Ovary (tissue), 9 donors: ENCODE results near the gene CRY1. TPM values are rescaled to one million over a fixed set of nuclear protein-coding genes. Genes with fewer than 3 reads are reported as not detected.
"Not testable (repeated sequence)": the region's sequence is repeated elsewhere in the genome, so short reads cannot be mapped to it uniquely, and the experiment has no call there.

Experiments used
- DNase-seq, 5 donors: peaks; one replicate each; pipeline ENCODE4 v3.0.0-alpha.2; 2019 to 2020
- H3K27ac ChIP-seq, 2 donors: fragments of 200-600 bp; one replicate each; pipeline versions ENCODE4 v1.5.1 to v1.8.0; 2019 to 2022
- H3K27me3 ChIP-seq: fragments of 200-600 bp; one replicate; pipeline ENCODE4 v1.8.0; 2022
- H3K36me3 ChIP-seq: fragments of 200-600 bp; sonication (generic); one replicate; pipeline ENCODE4 v1.5.1; 2019
- H3K4me1 ChIP-seq: one replicate; pipeline ENCODE4 v1.8.1; 2013; ENCODE audit warnings: mild to moderate bottlenecking, moderate library complexity; ENCODE audit not compliant: insufficient read depth
- H3K4me3 ChIP-seq: fragments of 200-600 bp; sonication (generic); one replicate; pipeline ENCODE4 v1.5.1; 2017
- H3K9me3 ChIP-seq, 2 donors: fragments of 200-600 bp in 1 of 2; sonication (generic) in 1 of 2; one replicate each; pipeline versions ENCODE4 v1.5.1 to v1.8.1; 2013 to 2019; ENCODE audit warnings: mild to moderate bottlenecking in 1 of 2, moderate library complexity in 1 of 2
- EP300 ChIP-seq: sonication (generic); formaldehyde crosslinking; IDR thresholded peaks from one replicate; pipeline ENCODE4 v1.6.1; 2017; ENCODE audit warnings: antibody characterized with exemption
- POLR2A ChIP-seq: fragments of 450-650 bp; IDR thresholded peaks from one replicate; pipeline ENCODE4 v1.6.1; 2017; ENCODE audit warnings: antibody characterized with exemption, mild to moderate bottlenecking, moderate library complexity
- WGBS, 3 donors: extraction: QIAGEN DNeasy Blood & Tissue Kit in 1 of 3; methylation state at CpG; one replicate each; pipeline versions ENCODE4 v1.1.5 to v1.1.7; 2013 to 2017; 5-methylcytosine and 5-hydroxymethylcytosine counted together
- intact Hi-C, 4 donors: fragments of 100-400 bp; cut with DNase I; formaldehyde crosslinking; loops; one replicate each; pipeline versions ENCODE4 v1.11.0 to v1.15.1; 2022 to 2023
- polyA plus RNA-seq, 2 donors: library from polyadenylated mRNA; stranded (reverse); fragments of 200-250 nt in 1 of 2; fragments of 350-450 nt in 1 of 2; fragmentation: Illumina TruSeq in 1 of 2; extraction: RNeasy Lipid Tissue Mini Kit (QIAGEN cat#74804) in 1 of 2; gene quantifications; one replicate each; pipeline ENCODE4 v1.2.3, GENCODE V29; 2013 to 2014
- total RNA-seq, 7 donors: library from RNA; depleted of rRNA in 2 of 7; stranded (reverse); fragments of >200 nt in 2 of 7; fragmentation: NEBNext Ultra II Directional in 3 of 7; extraction: Animal tissue kit (Norgen Biotek cat#: 25700) in 3 of 7; gene quantifications; one replicate each; pipeline versions ENCODE4 v1.1.0 to v1.2.4, GENCODE V29; 2016 to 2023
- TF ChIP-seq, protein P1 (sequence below), 3 donors: fragments of 450-650 bp in 2 of 3; fragments of 200-600 bp in 1 of 3; IDR thresholded peaks; one replicate each; pipeline versions ENCODE4 v1.5.1 to v1.8.0; 2016 to 2022; ENCODE audit warnings: antibody characterized with exemption in 3 of 3, mild to moderate bottlenecking in 1 of 3
- donor health status: DM: no; HTN: no; CAD: no; lungs with moderate emphysema.
- donor health status: DM: no; HTN: no; CAD: no.
- donor health status: Bipolar disorder and iron deficiency.
- donor health status: DM: yes; HTN: yes; CAD: no.
- donor health status: DM: no; HTN: no; CAD: no.
- donor health status: DM: yes; HTN: yes; CAD: no.

Gene CRY1
- total and polyA plus RNA-seq, 9 donors: 8.3 to 49.1 (median 14.5) TPM

DNA sequence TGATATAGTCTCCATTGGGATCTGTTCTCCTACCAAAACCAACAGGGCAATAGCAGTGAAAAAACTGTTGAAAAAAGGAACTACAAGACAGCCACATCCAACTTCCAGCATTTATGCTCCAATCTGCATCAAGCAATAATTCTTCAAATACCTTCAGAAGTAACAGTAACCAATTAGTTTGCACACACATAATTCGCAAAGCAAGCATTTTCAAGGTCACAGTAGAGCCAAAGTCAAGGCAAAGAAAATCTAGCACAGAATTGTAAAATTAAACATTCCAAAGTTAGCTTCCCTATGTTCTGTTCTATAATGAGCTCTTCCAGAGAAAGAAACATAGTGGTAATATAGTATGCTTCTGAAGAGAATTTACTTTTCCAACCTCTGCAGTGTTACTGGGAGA, 95.4 kb downstream of the CRY1 start:
- no peaks in the 10 kb centered on the region for H3K27me3 ChIP-seq
- no peak overlapping the region for H3K4me3 ChIP-seq
- no peaks in the 10 kb centered on the region for H3K9me3 ChIP-seq
- TF ChIP-seq POLR2A (no peak), EP300 (no peak)
- TF ChIP-seq, protein P1, sequence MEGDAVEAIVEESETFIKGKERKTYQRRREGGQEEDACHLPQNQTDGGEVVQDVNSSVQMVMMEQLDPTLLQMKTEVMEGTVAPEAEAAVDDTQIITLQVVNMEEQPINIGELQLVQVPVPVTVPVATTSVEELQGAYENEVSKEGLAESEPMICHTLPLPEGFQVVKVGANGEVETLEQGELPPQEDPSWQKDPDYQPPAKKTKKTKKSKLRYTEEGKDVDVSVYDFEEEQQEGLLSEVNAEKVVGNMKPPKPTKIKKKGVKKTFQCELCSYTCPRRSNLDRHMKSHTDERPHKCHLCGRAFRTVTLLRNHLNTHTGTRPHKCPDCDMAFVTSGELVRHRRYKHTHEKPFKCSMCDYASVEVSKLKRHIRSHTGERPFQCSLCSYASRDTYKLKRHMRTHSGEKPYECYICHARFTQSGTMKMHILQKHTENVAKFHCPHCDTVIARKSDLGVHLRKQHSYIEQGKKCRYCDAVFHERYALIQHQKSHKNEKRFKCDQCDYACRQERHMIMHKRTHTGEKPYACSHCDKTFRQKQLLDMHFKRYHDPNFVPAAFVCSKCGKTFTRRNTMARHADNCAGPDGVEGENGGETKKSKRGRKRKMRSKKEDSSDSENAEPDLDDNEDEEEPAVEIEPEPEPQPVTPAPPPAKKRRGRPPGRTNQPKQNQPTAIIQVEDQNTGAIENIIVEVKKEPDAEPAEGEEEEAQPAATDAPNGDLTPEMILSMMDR (IDR thresholded peaks at IDR 0.05): no peak
- no peak for DNase-seq
- H3K27ac ChIP-seq: no peak overlapping the region
- 29 to 59% (median 39%) methylated on average over 1 of the region's 1 CpG for WGBS, 3 donors
- no peaks in the 10 kb centered on the region for H3K4me1 ChIP-seq
- intact Hi-C loops: no loop called here
- no peaks in the 10 kb centered on the region for H3K36me3 ChIP-seq

DNA sequence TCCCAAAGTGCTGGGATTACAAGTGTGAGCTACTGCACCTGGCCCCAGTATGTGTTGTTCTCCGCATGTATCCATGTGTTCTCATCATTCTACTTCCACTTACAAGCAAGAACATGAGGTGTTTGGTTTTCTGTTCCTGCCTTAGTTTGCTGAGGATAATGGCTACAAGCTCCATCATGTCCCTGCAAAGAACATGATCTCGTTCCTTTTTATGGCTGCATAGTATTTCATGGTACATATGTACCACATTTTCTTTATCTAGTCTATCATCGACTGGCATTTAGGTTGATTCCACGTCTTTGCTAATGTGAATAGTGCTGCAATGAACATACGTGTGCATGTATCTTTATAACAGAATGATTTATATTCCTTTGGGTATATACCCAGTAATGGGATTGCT, 97.2 kb downstream of the CRY1 start:
- DNase-seq, H3K27me3 ChIP-seq, H3K4me3 ChIP-seq, intact Hi-C loops, H3K4me1 ChIP-seq, H3K27ac ChIP-seq, H3K36me3 ChIP-seq, H3K9me3 ChIP-seq: not testable (repeated sequence)
- WGBS, 3 donors: 95 to 97% (median 97%) methylated on average over 5 of the region's 5 CpGs

DNA sequence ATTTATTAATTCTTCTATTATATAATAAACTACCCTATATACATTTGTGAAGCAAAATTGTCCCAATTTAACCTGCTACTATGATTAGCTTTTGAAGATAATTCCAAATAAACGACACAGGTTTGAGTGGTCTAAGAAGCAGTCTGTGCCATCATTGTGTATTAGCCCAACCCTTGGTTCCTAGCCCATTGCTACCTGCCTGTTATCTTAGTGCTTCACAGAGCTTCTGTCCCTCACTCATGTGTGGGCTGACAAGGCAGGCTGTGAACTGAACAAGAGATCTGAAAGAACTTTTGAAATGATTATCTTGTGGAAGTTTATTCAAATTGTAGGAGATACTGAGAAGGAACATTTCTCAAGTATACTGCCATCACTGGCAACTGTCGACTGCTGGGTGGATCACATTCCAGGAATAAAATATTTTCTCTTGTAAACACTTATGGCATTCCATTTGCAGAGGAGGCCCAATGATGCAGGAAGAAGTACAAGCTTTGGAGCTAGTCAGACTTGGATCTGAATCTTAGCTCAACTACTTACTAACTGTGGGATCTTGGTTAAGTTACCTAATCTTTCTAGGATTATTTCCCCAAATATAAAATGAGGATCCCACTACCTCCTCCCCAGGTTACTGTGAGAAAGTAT, 98.6 kb downstream of the CRY1 start:
- Histone ChIP-seq H3K27me3 (no peaks in the 10 kb centered on the region), H3K36me3 (no peaks in the 10 kb centered on the region), H3K4me1 (no peaks in the 10 kb centered on the region), H3K27ac (no peak overlapping the region), H3K9me3 (no peaks in the 10 kb centered on the region), H3K4me3 (no peak overlapping the region)
- DNase-seq: no peak
- TF ChIP-seq EP300 (no peak), POLR2A (no peak)
- TF ChIP-seq, protein P1 (IDR thresholded peaks at IDR 0.05): no peak
- intact Hi-C loops: no loop called here
- 33 to 42% (median 39%) methylated on average over 2 of the region's 2 CpGs for WGBS, 3 donors

DNA sequence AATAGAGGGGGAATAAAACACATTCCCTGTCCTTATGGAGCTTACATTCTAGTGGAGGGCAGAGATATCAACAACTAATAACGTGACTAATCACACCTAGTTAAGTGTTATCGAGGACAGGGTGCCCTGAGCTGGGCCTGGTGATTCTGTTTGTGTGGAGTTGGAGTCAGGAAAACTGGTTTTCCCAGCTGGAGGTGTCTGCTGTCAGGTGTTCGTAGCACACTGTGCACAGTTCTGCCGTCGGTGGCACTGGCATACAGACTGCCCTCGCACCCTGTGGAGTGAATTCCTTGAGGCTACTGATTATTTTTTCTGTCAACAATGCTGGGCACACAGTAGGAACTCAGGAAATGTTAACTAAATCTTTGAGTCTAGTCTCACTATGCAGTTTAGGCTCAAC, 105.5 kb downstream of the CRY1 start:
- Histone ChIP-seq H3K36me3 (no peaks in the 10 kb centered on the region), H3K4me1 (peaks cover 7% of the 10 kb centered on the region), H3K27me3 (no peaks in the 10 kb centered on the region), H3K9me3 (no peaks in the 10 kb centered on the region), H3K4me3 (no peak overlapping the region), H3K27ac (no peak overlapping the region)
- TF ChIP-seq POLR2A (no peak), EP300 (no peak)
- TF ChIP-seq, protein P1 (IDR thresholded peaks at IDR 0.05): no peak
- WGBS, 3 donors: 47 to 63% (median 51%) methylated on average over 6 of the region's 6 CpGs
- intact Hi-C loops: loop anchor here in 3 of 4 donors (5.0 to 10.0 kb wide), 2 partner anchors 104 to 107 kb away; partner anchors contain the start of gene CRY1 (in 3 of the 3)
- DNase-seq: no peak

DNA sequence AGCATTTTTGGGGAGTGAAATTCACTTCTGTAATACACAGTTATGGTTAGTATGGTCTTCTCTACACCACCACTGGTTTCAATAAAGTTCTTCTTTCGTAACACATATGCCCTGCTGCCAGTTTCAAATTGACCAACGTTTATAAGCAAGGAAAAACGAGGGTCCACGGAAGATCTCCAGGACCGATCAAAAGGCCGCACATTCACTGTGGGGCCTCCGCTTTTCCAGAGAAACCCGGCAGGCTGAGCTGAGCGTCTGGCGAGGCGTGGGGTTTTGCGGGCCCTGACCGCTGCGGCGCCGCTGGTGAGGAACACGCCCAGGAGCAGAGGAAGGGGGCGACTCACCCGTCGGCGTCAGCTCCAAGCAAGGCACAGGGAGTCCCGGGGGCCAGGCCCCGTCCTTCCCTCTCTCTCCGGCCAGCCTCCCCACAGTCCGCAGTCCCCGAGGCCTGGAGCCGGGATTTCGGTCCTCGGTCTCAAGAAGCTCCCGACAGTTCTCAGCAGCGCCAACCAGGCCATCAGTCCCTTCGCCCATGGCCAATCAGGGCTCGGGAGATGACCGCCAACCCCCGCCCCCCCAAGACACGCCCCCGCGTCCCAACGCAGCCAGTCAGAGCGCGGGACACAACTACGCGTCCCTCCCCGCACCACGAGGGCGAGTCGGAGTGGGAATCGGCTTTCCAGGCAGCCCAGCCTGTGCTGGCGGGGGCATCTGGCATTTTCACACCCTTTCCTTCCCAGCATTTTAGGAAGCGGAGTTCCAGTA, 106.5 kb downstream of the CRY1 start, which contains the start of gene MTERF2:
MTERF2 (minus strand) TSS at position 522 of the 765 bp plus-strand sequence. CDS start 8,432 bp downstream, outside the sequence.
- TF ChIP-seq EP300: peak; percentile 53
- TF ChIP-seq POLR2A: peak; percentile 71
- TF ChIP-seq, protein P1 (IDR thresholded peaks at IDR 0.05): no peak
- Histone ChIP-seq H3K4me3 (peak within 1 kb of the TSS; percentile 64), H3K4me1 (peaks cover 7% of the 10 kb centered on the region), H3K9me3 (no peaks in the 10 kb centered on the region), H3K27me3 (no peaks in the 10 kb centered on the region), H3K36me3 (no peaks in the 10 kb centered on the region), H3K27ac (peak within 1 kb of the TSS; percentile 82 to 90)
- WGBS, 3 donors: 0% methylated on average over 45 to 50 of the region's 50 CpGs
- intact Hi-C loops: loop anchor here in 3 of 4 donors (5.0 to 10.0 kb wide), 2 partner anchors 105 to 108 kb away; partner anchors contain the start of gene CRY1 (in 3 of the 3)
- DNase-seq: peak; percentile 90 to 93 (median 92)
